Measurements from ENCODE around the gene ABCF1.
A peak's percentile ranks its signal among the peaks of the same experiment; 100 is the strongest.

Gene ABCF1

GRCh38 chr6:30626484-30627366 is 55.5 kb downstream of the ABCF1 start, which contains the start of gene ATAT1:
TSS of gene ATAT1 (plus strand) at chr6:30626874.
- DNase-seq (ENCODE audit: low read depth) = peak; percentile 84

- DNase-seq (ENCODE audit: low read depth) = no peak
Observed at GRCh38 chr6:30635834-30636233, 64.6 kb downstream of the ABCF1 start.

DNA sequence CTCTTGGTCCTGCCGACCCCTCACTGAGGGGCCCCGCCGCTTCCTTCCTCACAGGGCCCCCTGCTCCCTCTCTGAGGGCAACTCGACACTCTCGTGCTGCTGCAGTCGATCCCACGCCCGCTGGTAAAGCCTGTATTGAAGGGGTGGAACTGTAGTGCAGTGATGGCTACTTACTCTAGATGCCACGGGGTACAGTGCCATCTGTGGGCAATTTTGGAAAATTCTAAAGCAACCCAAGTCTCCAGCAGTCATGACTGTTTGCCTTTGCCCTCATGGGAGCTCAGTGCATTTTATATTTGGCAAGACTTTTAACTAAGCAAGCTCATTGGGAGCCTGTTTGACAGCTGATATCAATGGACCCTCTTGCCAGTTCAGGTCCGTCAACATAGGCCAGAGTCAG is 69.2 kb downstream of the ABCF1 start:
- no peak for DNase-seq (ENCODE audit: low read depth)

GRCh38 chr6:30641048-30641447 is 69.8 kb downstream of the ABCF1 start:
- DNase-seq (ENCODE audit: low read depth) = no peak

Measured in stimulated activated CD8-positive, alpha-beta memory T cell treated with anti-CD3 and anti-CD28 coated beads, Interleukin-12 subunit alpha, Interleukin-12 subunit beta, amount 100 ng/mL, for 1 hour (primary cell).